ENCODE data around the gene ZNHIT2.

ZNHIT2 gene

GRCh38 chr11:65067446-65067845 is 50.1 kb downstream of the ZNHIT2 start:
- no peak for FAIRE-seq

- FAIRE-seq: no peak
These were observed 50.7 kb downstream of the ZNHIT2 start for GRCh38 chr11:65066805-65067291.
